K562 (cell line): ENCODE data around the gene SEC22C. TPM values are rescaled to one million over a fixed set of nuclear protein-coding genes. Genes with fewer than 3 reads are reported as not detected.
A peak's percentile ranks its signal among the peaks of the same experiment; 100 is the strongest.

Experiments used
- ATAC-seq: fragments of 200-7000 bp; cut with Tn5 transposase; 3 replicates; pipeline ENCODE4 v1.9.1; 2020; ENCODE audit warnings: moderate library complexity
- BruUV-seq: library from RNA; stranded (reverse); fragments of 400-500 nt; replicated peaks from 2 replicates; lab custom pipeline; 2021; lab: Mats Ljungman, UMichigan
- CTCF ChIA-PET: fragments of 300-600 bp; formaldehyde crosslinking; extraction: SDS; loops from one replicate; lab custom pipeline; 2021; ENCODE audit warnings: low intra/inter-chr PET ratio; lab: Yijun Ruan, JAX
- POLR2A ChIA-PET: fragments of 300-600, 350-650 bp; sonication (Branson Sonifier 250); formaldehyde crosslinking; extraction: SDS; loops from one replicate; lab custom pipeline; 2021; ENCODE audit warnings: antibody characterized with exemption, inconsistent platforms; lab: Yijun Ruan, JAX
- DNase-seq, 4 experiments: peaks; one replicate each; pipeline versions ENCODE4 v3.0.0 to v3.0.0-alpha.2; 2011 to 2018; ENCODE audit warnings: low spot score in 3 of 4, mixed read lengths in 3 of 4; ENCODE audit errors: extremely low read depth in 1 of 4
- FAIRE-seq: peaks from 2 replicates; lab custom pipeline; 2011; peaks lifted over from hg19 to GRCh38; lab: Jason Lieb, UNC
- H2AFZ ChIP-seq: 2 replicates; pipeline ENCODE4 v1.6.0; 2011; ENCODE audit warnings: low read depth, low read length, control low read depth, inconsistent platforms
- H3K27ac ChIP-seq: fragments of 200-600 bp; 3 replicates; pipeline ENCODE4 v1.8.0; 2011; ENCODE audit warnings: low read depth, mild to moderate bottlenecking, control low read depth, inconsistent platforms, low read length, moderate library complexity, mixed read lengths; ENCODE audit errors: extremely low read depth
- H3K27me3 ChIP-seq, 2 experiments: fragments of 300-600 bp in 1 of 2; 2 replicates in 1 of 2; 3 replicates in 1 of 2; pipeline versions ENCODE4 v1.6.0 to v1.8.0; 2011; ENCODE audit warnings: inconsistent platforms in 2 of 2, low read length in 2 of 2, mild to moderate bottlenecking in 1 of 2, mixed read lengths in 1 of 2, moderate library complexity in 1 of 2; ENCODE audit not compliant: control insufficient read depth in 2 of 2, insufficient read depth in 2 of 2
- H3K36me3 ChIP-seq: fragments of 300-600 bp; 3 replicates; pipeline ENCODE4 v1.8.0; 2011; ENCODE audit warnings: mild to moderate bottlenecking, low read length, inconsistent platforms; ENCODE audit not compliant: control insufficient read depth, insufficient read depth
- H3K4me1 ChIP-seq, 2 experiments: fragments of 200-600 bp in 1 of 2; replicated peaks in 1 of 2; 2 replicates in 1 of 2; 3 replicates in 1 of 2; pipeline versions ENCODE4 v1.5.1 to v1.8.0; 2011; ENCODE audit warnings: inconsistent platforms in 2 of 2, low read length in 2 of 2, mild to moderate bottlenecking in 1 of 2, mixed read lengths in 1 of 2, moderate library complexity in 1 of 2; ENCODE audit not compliant: control insufficient read depth in 2 of 2, insufficient read depth in 2 of 2
- H3K4me2 ChIP-seq: 2 replicates; pipeline ENCODE4 v1.6.1; 2011; ENCODE audit warnings: low read length, control low read depth, inconsistent platforms, mixed read lengths; ENCODE audit not compliant: insufficient read depth
- H3K4me3 ChIP-seq: fragments of 200-600 bp; sonication (generic), shearing (Covaris generic); 2 replicates; pipeline ENCODE4 v1.5.1; 2016; ENCODE audit warnings: control low read depth, inconsistent platforms
- H3K79me2 ChIP-seq: fragments of 200-600 bp; 3 replicates; pipeline ENCODE4 v1.8.0; 2011; ENCODE audit warnings: low read length, inconsistent platforms; ENCODE audit not compliant: control insufficient read depth, insufficient read depth
- H3K9ac ChIP-seq, 2 experiments: 2 replicates each; pipeline versions ENCODE4 v1.6.0 to v1.6.1; 2011; ENCODE audit warnings: low read depth in 2 of 2, low read length in 2 of 2, control low read depth in 1 of 2, inconsistent platforms in 1 of 2, mild to moderate bottlenecking in 1 of 2, mixed read lengths in 1 of 2; ENCODE audit not compliant: insufficient read depth in 1 of 2
- H3K9me1 ChIP-seq: one replicate; pipeline ENCODE4 v1.6.0; 2011; ENCODE audit warnings: inconsistent platforms, mild to moderate bottlenecking, low read length, moderate library complexity; ENCODE audit not compliant: control insufficient read depth, insufficient read depth
- H3K9me3 ChIP-seq: replicated peaks from 2 replicates; pipeline ENCODE4 v1.5.1; 2011; ENCODE audit warnings: low read depth, low read length, inconsistent platforms; ENCODE audit not compliant: control insufficient read depth, insufficient read depth
- H4K20me1 ChIP-seq: replicated peaks from 2 replicates; pipeline ENCODE4 v1.6.1; 2011; ENCODE audit warnings: low read length, inconsistent platforms, mixed read lengths; ENCODE audit not compliant: control insufficient read depth, insufficient read depth
- DACH1 ChIP-seq: fragments of 450-650 bp; IDR thresholded peaks from 2 replicates; pipeline ENCODE4 v1.6.1; 2018; ENCODE audit not compliant: partially characterized antibody
- ETS2 ChIP-seq: IDR thresholded peaks from 2 replicates; pipeline ENCODE4 v1.6.1; 2016; ENCODE audit warnings: borderline replicate concordance, missing genetic modification characterization, mild to moderate bottlenecking, moderate library complexity, missing compliant biosample characterization; ENCODE audit not compliant: poor library complexity, severe bottlenecking
- FOXA1 ChIP-seq: fragments of 450-650 bp; IDR thresholded peaks from 2 replicates; pipeline ENCODE4 v1.6.1; 2016; ENCODE audit warnings: mild to moderate bottlenecking, borderline replicate concordance
- KAT8 ChIP-seq: fragments of 450-650 bp; IDR thresholded peaks from 2 replicates; pipeline ENCODE4 v1.6.1; 2016; ENCODE audit warnings: low read depth, mild to moderate bottlenecking
- RBM17 ChIP-seq: fragments of 200-400 bp; formaldehyde crosslinking; IDR thresholded peaks from 2 replicates; pipeline ENCODE4 v1.6.1; 2017; ENCODE audit warnings: low read depth, mild to moderate bottlenecking, low read length, borderline replicate concordance
- ZNF696 ChIP-seq: fragments of 250-450 bp; sonication (Bioruptor Pico); conservative IDR thresholded peaks from 2 replicates; pipeline ENCODE4 v1.4.0; 2020; ENCODE audit warnings: mild to moderate bottlenecking, moderate library complexity
- ZSCAN32 ChIP-seq: fragments of 450-650 bp; formaldehyde crosslinking; IDR thresholded peaks from 2 replicates; pipeline ENCODE4 v1.4.0; 2020; ENCODE audit warnings: mild to moderate bottlenecking, moderate library complexity
- WGBS: fragments of 100-300 bp; shearing (Covaris generic); methylation state at CpG from one replicate; pipeline ENCODE4 v1.1.6; 2016; ENCODE audit warnings: low coverage, mixed read lengths; ENCODE audit not compliant: insufficient coverage; ENCODE audit errors: missing lambda C conversion rate; 5-methylcytosine and 5-hydroxymethylcytosine counted together
- in situ Hi-C: fragments of 300-500 bp; cut with MboI; formaldehyde crosslinking; loops from 4 replicates; pipeline ENCODE4 v1.15.0; 2018; ENCODE audit warnings: inconsistent platforms, mixed read lengths
- intact Hi-C: fragments of 100-400 bp; cut with micrococcal nuclease; formaldehyde crosslinking; loops from 2 replicates; pipeline ENCODE4 v1.14.2; 2022
- polyA plus RNA-seq, 8 experiments: library from polyadenylated mRNA; depleted of rRNA in 4 of 8; stranded (reverse) in 5 of 8; unstranded in 3 of 8; fragments of >200 nt; fragmentation: Nextera tagmentation in 2 of 8; fragmentation: Illumina TruSeq in 1 of 8; extraction: Ambion mirVana in 2 of 8; extraction: Trizol in 1 of 8; gene quantifications; 2 replicates each; pipeline versions ENCODE4 v1.2.1 to v1.2.3, GENCODE V29; 2011 to 2014; ENCODE audit warnings: inconsistent platforms in 1 of 8, missing spikeins in 1 of 8
- total RNA-seq, 7 experiments: library from RNA; depleted of rRNA in 6 of 7; stranded (reverse); fragments of >200 nt in 6 of 7; fragmentation: Illumina TruSeq in 2 of 7; extraction: Trizol in 2 of 7; gene quantifications; 2 replicates each; pipeline versions ENCODE4 v1.2.1 to v1.2.3, GENCODE V29; 2011 to 2021; ENCODE audit warnings: low replicate concordance in 1 of 7
- TF ChIP-seq, protein P1 (sequence below): fragments of 250-450 bp; sonication (Bioruptor Pico); IDR thresholded peaks from 2 replicates; pipeline ENCODE4 v1.5.0; 2022; ENCODE audit warnings: mild to moderate bottlenecking

The SEC22C gene
- total and polyA plus RNA-seq, 9 of the 15 experiments (the other 6 are each of a cell fraction or from before 2014, with no cell fraction given): 35.6 to 68.4 (median 50.7) TPM

DNA sequence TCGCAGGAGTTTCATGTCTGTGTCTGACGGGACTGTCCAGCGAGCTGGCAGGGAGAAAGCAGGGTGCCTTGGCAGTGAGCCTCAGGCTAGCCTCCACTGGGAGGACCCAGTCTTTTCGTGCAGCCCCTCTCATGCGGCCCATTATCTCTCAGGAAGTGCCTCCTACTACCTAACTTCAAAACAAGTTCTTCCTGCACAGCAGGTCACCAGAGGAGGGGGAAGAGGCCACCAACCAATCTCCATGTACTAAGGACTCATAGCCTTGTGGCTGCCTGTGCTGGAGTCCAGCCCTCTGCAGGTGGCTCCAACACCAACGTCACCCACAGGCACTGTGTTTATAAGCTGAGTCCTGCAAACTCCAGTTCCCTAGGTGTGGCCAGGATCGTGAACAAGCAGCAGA lies 74.5 kb downstream of the SEC22C start:
- Histone ChIP-seq H3K9ac (no peak overlapping the region), H3K27ac (no peak overlapping the region), H3K79me2 (no peaks in the 10 kb centered on the region), H3K27me3 (peaks cover 0 to 30% of the 10 kb centered on the region in 2 experiments; a peak in 3 of 5 replicates), H2AFZ (peak overlapping the region; percentile 57), H4K20me1 (peaks cover 12% of the 10 kb centered on the region), H3K4me2 (0 out of 2 replicates have a peak overlapping the region, but pooled peaks have one; percentile 1), H3K9me1 (no peaks in the 10 kb centered on the region), H3K4me1 (peaks cover 4 to 14% of the 10 kb centered on the region in 2 experiments; a peak in 3 of 5 replicates), H3K36me3 (no peaks in the 10 kb centered on the region), H3K4me3 (no peak overlapping the region), H3K9me3 (no peaks in the 10 kb centered on the region)
- intact Hi-C loops: no loop called here
- FAIRE-seq (peak; percentile 72), ATAC-seq (peak; percentile 41), DNase-seq (peak in 2 of 4 experiments; percentile 49 to 52)
- WGBS: 4% methylated on average over 7 of the region's 7 CpGs
- POLR2A ChIA-PET: interaction anchor here (2.1 kb wide), 1 partner anchor 16 kb away, joined by 5 read pairs; no protein-coding TSS in a partner anchor
- no TSS peak for BruUV-seq
- no peak for TF ChIP-seq RBM17
- TF ChIP-seq, protein P1, sequence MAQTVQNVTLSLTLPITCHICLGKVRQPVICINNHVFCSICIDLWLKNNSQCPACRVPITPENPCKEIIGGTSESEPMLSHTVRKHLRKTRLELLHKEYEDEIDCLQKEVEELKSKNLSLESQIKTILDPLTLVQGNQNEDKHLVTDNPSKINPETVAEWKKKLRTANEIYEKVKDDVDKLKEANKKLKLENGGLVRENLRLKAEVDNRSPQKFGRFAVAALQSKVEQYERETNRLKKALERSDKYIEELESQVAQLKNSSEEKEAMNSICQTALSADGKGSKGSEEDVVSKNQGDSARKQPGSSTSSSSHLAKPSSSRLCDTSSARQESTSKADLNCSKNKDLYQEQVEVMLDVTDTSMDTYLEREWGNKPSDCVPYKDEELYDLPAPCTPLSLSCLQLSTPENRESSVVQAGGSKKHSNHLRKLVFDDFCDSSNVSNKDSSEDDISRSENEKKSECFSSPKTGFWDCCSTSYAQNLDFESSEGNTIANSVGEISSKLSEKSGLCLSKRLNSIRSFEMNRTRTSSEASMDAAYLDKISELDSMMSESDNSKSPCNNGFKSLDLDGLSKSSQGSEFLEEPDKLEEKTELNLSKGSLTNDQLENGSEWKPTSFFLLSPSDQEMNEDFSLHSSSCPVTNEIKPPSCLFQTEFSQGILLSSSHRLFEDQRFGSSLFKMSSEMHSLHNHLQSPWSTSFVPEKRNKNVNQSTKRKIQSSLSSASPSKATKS (CRISPR knock-in tag): no peak
- no peak for TF ChIP-seq FOXA1
- no peak for TF ChIP-seq DACH1
- TF ChIP-seq KAT8: no peak
- no peak for TF ChIP-seq ZNF696
- TF ChIP-seq ZSCAN32 (CRISPR knock-in tag): no peak
- no peak for TF ChIP-seq ETS2 (tag)
- CTCF ChIA-PET: interaction anchor here (0.5 to 0.6 kb wide), 2 partner anchors 66 to 277 kb away, joined by 3 read pairs; no protein-coding TSS in a partner anchor
- in situ Hi-C loops: no loop called here
